Colonic mucosa (tissue), 4 donors: ENCODE data around the gene ALDH5A1. TPM values are rescaled to one million over a fixed set of nuclear protein-coding genes. Genes with fewer than 3 reads are reported as not detected.

ENCODE experiments used
- DNase-seq: peaks from one replicate; pipeline ENCODE4 v3.0.0-alpha.2; 2020
- H3K27ac ChIP-seq: fragments of 200-600 bp; one replicate; pipeline ENCODE4 v1.8.0; 2021
- H3K27me3 ChIP-seq: fragments of 200-600 bp; one replicate; pipeline ENCODE4 v1.8.0; 2021
- H3K36me3 ChIP-seq: fragments of 200-600 bp; one replicate; pipeline ENCODE4 v1.8.0; 2021
- H3K4me1 ChIP-seq: fragments of 200-600 bp; one replicate; pipeline ENCODE4 v1.8.0; 2021; ENCODE audit warnings: mild to moderate bottlenecking
- H3K4me3 ChIP-seq: fragments of 200-600 bp; one replicate; pipeline ENCODE4 v1.8.0; 2021
- H3K9ac ChIP-seq, 2 donors: one replicate each; pipeline ENCODE4 v1.7.0; 2013; ENCODE audit warnings: control low read depth in 2 of 2, low read depth in 2 of 2, low read length in 2 of 2
- H3K9me3 ChIP-seq: fragments of 200-600 bp; one replicate; pipeline ENCODE4 v1.8.0; 2021
- intact Hi-C: fragments of 100-400 bp; cut with DNase I; formaldehyde crosslinking; loops from one replicate; pipeline ENCODE4 v1.14.1; 2022
- total RNA-seq, 2 donors: library from RNA; stranded (reverse); fragmentation: NEBNext Ultra II Directional in 1 of 2; extraction: Animal tissue kit (Norgen Biotek cat#: 25700) in 1 of 2; gene quantifications; one replicate each; pipeline ENCODE4 v1.2.1, GENCODE V29; 2021
- TF ChIP-seq, protein P1 (sequence below): fragments of 200-600 bp; IDR thresholded peaks from one replicate; pipeline ENCODE4 v1.8.0; 2022; ENCODE audit warnings: antibody characterized with exemption, mild to moderate bottlenecking
- donor health status: healthy.
- donor health status: DM: no; HTN: no; CAD: no.
- donor health status: DM: no; HTN: no; CAD: no.

Gene ALDH5A1
- total RNA-seq, 2 donors from 2014 or later: 12.2 to 16.4 TPM

- Histone ChIP-seq H3K27ac (no peak overlapping the region), H3K4me1 (no peaks in the 10 kb centered on the region), H3K36me3 (no peaks in the 10 kb centered on the region), H3K27me3 (no peaks in the 10 kb centered on the region), H3K9ac (no peak overlapping the region), H3K9me3 (no peaks in the 10 kb centered on the region), H3K4me3 (no peak overlapping the region)
- intact Hi-C loops: no loop called here
- TF ChIP-seq, protein P1, sequence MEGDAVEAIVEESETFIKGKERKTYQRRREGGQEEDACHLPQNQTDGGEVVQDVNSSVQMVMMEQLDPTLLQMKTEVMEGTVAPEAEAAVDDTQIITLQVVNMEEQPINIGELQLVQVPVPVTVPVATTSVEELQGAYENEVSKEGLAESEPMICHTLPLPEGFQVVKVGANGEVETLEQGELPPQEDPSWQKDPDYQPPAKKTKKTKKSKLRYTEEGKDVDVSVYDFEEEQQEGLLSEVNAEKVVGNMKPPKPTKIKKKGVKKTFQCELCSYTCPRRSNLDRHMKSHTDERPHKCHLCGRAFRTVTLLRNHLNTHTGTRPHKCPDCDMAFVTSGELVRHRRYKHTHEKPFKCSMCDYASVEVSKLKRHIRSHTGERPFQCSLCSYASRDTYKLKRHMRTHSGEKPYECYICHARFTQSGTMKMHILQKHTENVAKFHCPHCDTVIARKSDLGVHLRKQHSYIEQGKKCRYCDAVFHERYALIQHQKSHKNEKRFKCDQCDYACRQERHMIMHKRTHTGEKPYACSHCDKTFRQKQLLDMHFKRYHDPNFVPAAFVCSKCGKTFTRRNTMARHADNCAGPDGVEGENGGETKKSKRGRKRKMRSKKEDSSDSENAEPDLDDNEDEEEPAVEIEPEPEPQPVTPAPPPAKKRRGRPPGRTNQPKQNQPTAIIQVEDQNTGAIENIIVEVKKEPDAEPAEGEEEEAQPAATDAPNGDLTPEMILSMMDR: no peak
- no peak for DNase-seq
Observed at GRCh38 chr6:24576447-24576846, 81.7 kb downstream of the ALDH5A1 start.

- TF ChIP-seq, protein P1: peak; percentile 65
- intact Hi-C loops: loop anchor here (2.0 to 5.0 kb wide), 2 partner anchors 114 to 186 kb away; no protein-coding TSS in a partner anchor
- no peaks in the 10 kb centered on the region for H3K4me1 ChIP-seq
Observed at GRCh38 chr6:24581084-24581669, 86.4 kb downstream of the ALDH5A1 start.

DNA sequence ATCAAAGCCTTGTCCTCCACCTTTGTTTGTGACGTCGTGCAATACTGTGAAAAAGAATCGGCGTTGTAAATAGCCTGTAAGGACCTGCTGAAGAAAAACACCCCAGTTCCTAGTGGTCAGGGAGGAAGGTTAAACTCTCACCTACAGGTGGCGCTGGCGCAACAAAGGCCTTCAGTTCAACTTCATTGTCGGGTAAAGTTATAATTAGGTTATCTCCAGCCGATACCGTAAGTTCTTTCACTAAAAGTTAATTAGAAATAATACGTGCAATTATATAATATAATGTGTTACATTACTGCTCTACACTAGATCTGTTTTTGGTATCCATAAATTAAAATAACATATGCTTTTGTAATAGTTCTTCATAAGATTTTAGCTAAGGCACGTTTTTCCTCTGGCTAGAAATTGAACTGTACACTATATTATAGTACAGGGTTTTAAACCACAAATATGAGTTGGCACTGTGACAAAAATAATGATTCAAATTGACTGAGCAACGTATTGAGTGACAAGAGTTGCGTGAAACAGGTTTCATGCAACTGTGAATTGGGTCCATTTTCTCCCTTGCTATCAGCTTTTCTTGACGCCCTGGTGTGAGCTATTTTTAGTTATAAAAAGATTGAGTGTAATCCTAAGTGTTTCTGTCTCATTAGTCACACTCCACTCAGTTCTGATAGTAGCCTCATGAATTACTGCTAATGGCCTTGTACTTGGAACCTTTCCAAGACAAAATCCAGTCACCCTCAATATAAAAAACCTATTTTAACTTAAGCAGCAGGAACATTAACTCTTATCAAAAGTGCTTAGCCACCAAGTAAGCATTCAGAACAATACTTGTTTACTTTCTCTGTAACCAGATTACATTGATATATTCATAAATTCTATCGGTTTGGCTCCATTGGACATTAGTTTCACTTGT lies 89.0 kb downstream of the ALDH5A1 start:
- intact Hi-C loops: loop anchor here (5.0 kb wide), 1 partner anchor 184 kb away; no protein-coding TSS in a partner anchor
- Histone ChIP-seq H3K4me3 (no peak overlapping the region), H3K9ac (no peak overlapping the region)

More at GRCh38 chr6:24581084-24581669, 86.4 kb downstream of the ALDH5A1 start:
- H3K4me3 ChIP-seq: no peak overlapping the region
- no peaks in the 10 kb centered on the region for H3K9me3 ChIP-seq
- H3K9ac ChIP-seq: no peak overlapping the region
- H3K27ac ChIP-seq: no peak overlapping the region
- no peaks in the 10 kb centered on the region for H3K27me3 ChIP-seq
- peak; percentile 84 for DNase-seq
- H3K36me3 ChIP-seq: no peaks in the 10 kb centered on the region

DNA sequence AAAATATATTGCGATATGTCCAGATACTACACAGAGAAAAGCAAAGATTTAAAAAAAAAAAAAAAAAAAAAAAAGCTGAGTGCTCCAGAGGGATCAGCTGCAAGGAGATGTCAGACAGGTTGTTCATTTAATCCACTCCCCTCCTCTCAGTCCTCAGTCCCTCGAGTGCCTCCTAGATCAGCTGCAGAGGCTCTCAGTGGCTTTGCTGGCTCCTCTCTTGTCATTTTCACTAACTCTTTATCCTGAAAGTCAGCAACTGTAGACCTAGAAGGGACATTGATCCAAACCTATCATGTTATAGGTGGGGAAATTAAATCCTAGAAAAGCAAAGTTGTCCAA lies 89.6 kb downstream of the ALDH5A1 start:
- no peaks in the 10 kb centered on the region for H3K36me3 ChIP-seq
- H3K27ac ChIP-seq: no peak overlapping the region
- H3K27me3 ChIP-seq: no peaks in the 10 kb centered on the region
- intact Hi-C loops: loop anchor here (5.0 kb wide), 1 partner anchor 183 kb away; no protein-coding TSS in a partner anchor
- no peaks in the 10 kb centered on the region for H3K9me3 ChIP-seq
- no peaks in the 10 kb centered on the region for H3K4me1 ChIP-seq
- no peak overlapping the region for H3K9ac ChIP-seq
- H3K4me3 ChIP-seq: no peak overlapping the region
- TF ChIP-seq, protein P1: no peak
- DNase-seq: no peak

More for the DNA sequence above, 89.0 kb downstream of the ALDH5A1 start:
- TF ChIP-seq, protein P1: peak; percentile 84
- Histone ChIP-seq H3K27ac (no peak overlapping the region), H3K27me3 (no peaks in the 10 kb centered on the region), H3K36me3 (no peaks in the 10 kb centered on the region), H3K9me3 (no peaks in the 10 kb centered on the region), H3K4me1 (no peaks in the 10 kb centered on the region)
- peak; percentile 87 for DNase-seq

Other genes with a start within 250 kb of the ALDH5A1 start
- gene DCDC2, start 136.9 kb upstream of the ALDH5A1 start, total RNA-seq: 1 to 10 TPM; 3.3 to 9.4 TPM
- gene MRS2, start 92.0 kb upstream of the ALDH5A1 start, total RNA-seq: 10 to 100 TPM; 32.6 to 35.7 TPM
- under 1 TPM; 0.84 to 0.88 TPM for gene GPLD1, start 5.4 kb upstream of the ALDH5A1 start, total RNA-seq
- 1 to 10 TPM; 1.2 to 1.7 TPM for gene KIAA0319, start 151.2 kb downstream of the ALDH5A1 start, total RNA-seq
- gene TDP2, start 171.9 kb downstream of the ALDH5A1 start, total RNA-seq: 100 to 1,000 TPM; 209 to 408 TPM
- gene ACOT13, start 172.1 kb downstream of the ALDH5A1 start, total RNA-seq: 10 to 100 TPM; 39.6 to 63.6 TPM
- 10 to 100 TPM; 70.5 to 85.3 TPM for gene C6orf62, start 224.2 kb downstream of the ALDH5A1 start, total RNA-seq